GM18861 (cell line): ENCODE results near the gene TSSK2.
"Not testable (repeated sequence)": the region's sequence is repeated elsewhere in the genome, so short reads cannot be mapped to it uniquely, and the experiment has no call there.

Experiments
- ATAC-seq: cut with Tn5 transposase; IDR thresholded peaks from one replicate; pipeline ENCODE4 v1.9.1; 2021; ENCODE audit not compliant: unreplicated experiment

The TSSK2 gene

DNA sequence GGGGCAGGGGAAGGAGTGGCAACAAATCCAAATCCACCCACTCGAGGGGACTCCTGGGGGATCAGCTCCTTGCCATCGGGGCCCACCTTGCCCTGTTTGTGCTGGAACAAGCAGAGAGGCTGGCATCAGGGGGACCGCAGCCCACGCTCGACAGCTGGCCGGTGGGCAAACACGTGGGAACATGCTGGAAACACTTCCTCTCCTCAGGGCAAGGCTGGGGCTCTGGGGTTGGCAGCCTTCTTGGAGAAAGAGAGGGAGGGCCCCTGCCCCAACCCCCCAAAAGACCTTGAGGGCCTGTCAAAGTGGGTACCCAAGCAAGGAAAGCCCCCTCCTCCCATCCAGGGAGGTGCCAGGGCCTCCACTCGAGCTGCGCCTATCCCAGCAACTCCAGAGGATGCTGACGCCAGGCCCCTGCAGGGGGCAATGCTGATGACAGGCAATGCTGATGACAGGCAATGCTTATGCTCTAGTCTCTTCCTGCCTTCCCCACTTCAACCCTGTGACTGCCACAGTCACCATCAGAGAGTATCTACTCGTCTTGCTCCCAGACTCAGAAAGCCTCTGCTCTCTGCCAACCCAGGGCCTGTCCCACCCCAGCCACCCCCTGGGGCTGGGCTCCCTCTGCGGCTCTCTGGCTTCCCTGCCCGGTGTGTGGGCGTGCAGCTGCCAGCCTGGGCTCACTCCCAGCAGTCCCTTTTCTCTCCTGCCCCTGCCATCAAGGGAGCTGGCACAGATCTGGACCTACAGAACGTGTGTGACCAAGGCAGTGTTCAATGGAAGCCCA lies 7.3 kb downstream of the TSSK2 start:
- no peak for ATAC-seq

DNA sequence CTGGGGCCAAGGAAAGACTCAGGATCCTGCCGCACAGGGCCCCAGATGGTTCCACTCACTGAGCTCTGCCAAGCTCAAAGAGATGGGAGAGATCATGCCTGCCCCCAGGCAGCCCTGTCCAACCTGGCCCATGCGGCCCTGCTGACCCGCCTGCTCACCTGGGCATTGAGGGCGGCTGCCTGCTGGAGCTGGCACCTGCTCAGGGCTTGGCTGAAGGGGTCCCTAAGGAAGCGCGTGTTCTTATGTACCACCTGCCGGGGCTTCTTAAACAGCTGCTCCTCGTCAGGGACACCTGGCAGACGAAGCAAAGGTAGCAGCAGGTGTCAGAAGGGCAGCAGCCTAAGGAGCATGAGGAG lies 7.9 kb downstream of the TSSK2 start:
- no peak for ATAC-seq

GRCh38 chr22:19139974-19140373 lies 8.9 kb downstream of the TSSK2 start:
- no peak for ATAC-seq

DNA sequence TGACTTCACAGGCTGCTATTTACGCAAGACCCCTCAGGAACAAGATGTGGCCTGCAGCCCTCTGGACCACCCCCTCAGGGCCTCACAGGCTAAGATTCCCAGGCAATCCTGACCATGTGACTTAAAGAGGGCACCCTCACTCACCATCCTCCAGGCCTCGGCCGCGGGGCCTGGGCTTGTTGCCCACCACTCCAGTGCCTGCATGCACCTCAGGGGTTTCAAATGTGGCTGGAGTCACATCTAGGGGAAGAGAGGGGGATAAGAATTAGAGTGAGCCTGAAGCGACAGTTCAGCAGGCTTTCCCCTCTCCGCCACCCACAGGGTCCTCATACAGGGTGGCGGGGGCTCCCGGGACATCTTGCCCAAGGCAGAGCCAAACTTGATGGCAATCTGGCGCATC lies 11.3 kb downstream of the TSSK2 start:
- no peak for ATAC-seq

DNA sequence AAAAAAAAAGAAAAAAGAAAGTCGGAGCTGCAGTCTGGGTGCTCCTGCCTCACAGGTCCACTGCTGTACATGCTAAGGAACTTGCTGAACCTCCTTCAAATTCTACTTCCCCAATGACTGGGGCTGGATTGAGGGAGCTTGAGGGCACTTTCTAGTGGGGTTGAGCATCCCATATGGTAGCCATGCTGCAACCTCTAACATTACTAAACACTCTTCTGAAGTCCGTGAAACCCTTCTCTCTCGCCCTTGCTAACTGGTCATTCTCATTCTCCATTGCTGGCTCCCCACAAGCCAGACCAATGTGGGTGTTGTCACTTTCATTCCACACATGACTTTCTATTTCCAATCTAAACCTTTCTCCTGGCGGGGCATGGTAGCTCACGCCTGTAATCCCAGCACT lies 12.1 kb downstream of the TSSK2 start:
- no peak for ATAC-seq

DNA sequence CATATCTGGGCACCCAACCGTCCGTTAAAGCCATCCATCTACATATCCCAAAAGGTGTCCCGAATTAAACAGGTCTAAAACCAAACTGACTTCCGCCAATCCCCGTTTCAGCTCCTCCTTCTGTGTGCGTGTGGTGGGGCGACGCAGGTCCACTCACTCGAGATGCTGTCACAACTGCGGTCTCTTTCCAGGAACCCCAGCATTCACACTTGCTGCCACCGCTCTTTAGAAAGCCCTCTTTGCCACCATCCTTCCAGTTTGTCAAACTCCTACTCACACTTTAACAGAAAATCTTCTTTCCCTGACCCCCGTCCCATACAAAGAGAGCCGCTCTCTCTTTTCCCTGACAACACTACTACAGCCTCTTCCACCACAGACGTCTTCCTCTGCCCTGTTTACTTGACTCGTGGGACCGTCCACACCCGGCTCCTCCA lies 12.9 kb downstream of the TSSK2 start:
- ATAC-seq: no peak

GRCh38 chr22:19146215-19146968 lies 15.3 kb downstream of the TSSK2 start:
- ATAC-seq: no peak

DNA sequence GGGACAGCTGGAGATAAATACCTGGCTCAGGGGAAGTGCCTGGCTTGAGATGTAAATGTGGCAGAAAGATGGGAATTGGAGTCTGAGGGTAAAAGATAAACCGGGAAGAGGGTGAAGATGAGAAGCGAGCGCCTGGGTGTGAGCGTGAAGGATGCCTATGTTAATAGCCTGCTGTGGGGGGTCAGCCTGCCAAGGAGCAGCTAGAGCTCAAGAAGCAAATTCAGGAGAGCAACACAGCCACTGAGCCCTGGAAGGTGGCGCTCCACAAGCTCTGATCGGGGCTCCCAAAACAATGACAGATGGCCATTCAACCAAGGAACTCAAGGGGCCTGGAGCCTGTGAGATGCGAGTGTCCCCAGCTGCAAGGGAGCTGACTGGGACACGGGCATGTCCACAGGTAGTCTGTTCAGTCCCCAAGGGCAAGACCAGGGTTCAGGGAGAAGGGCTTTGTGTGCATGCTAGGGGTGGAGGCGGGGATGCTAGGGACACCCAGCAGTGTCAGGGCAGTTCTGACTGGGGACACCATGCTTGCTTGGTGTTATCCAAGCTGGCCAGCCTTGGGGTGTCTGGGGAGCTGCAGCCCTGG lies 16.2 kb downstream of the TSSK2 start:
- ATAC-seq: no peak

DNA sequence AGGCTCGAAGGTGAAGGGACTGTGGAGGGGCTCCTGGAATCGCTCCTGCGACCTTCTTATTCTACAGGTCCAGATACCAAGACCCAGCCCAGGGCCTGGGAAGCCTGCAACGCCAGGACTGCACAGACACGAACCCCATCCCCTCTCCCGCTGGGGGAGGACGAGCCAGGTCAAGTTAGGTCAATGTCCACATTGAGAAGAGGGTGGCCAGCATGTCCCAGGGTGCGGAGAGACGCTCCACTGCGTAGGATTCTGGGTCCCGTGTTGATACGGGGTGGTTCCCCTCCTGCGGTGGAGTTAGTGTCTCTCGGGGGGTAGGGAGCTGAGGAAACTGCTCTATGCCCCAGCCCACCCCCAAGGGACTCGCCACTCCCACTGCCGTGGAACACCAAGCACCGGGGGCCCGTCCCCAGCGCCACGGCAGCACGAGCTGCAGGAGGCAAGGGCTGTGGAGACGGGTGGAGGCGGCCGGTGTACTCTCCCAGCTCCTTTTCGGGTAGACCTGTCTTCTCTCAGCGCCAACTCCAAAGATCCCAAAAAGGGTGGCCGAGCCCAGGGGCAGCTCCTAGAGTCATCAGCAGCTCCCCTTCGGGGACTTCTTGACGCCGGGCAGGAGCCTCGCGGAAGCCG lies 17.4 kb downstream of the TSSK2 start:
- ATAC-seq: no peak

DNA sequence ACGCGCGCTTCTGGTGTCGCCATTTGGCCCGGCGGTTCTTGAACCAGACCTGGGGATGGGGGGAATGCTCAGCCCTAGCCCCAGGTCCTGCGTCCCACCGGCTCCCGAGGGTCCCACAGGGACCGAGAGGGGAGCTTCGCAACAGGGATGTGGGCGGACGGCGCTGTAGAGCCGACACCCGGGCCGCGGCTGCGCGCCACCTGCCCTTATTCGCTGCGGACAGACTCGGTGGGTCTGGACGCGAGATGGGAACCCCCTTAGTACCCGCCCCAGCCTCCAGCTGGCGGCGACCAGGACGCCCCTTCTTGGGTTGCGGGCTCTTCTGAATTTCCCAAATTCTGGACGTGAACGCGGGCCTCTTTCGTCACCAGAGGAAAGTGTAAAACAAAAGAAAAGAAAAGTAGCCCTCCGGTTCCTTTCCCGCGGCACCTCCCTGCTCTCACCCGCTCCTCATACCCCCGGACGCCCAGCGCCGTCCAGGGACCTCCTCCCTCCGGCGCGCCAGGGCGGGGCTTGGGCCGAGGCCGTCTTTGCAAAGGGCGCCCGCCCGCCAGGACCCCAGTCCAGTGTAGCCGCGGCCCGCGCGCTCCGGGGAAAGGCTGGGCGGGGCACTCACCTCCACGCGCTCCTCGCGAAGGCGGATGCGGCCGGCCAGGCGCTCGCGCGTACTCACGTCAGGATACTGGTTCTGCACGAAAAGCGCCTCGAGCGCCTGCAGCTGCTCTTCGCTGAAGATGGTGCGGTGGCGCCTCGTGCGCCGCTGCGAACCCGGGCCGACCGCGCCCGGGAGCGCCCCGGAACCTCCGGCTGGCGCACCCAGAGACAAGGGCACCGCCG lies 18.2 kb downstream of the TSSK2 start:
- no peak for ATAC-seq

- no peak for ATAC-seq
Measured at GRCh38 chr22:19149991-19150390, 18.9 kb downstream of the TSSK2 start, which contains the start of gene GSC2. Gene GSC2, minus strand, starts transcription at chr22:19150292. Its CDS starts 9 bp downstream, at chr22:19150283.

- ATAC-seq: no peak
Measured at GRCh38 chr22:19150482-19151328, 19.6 kb downstream of the TSSK2 start.

- ATAC-seq: no peak
Measured at GRCh38 chr22:19151329-19152191, 20.5 kb downstream of the TSSK2 start.

DNA sequence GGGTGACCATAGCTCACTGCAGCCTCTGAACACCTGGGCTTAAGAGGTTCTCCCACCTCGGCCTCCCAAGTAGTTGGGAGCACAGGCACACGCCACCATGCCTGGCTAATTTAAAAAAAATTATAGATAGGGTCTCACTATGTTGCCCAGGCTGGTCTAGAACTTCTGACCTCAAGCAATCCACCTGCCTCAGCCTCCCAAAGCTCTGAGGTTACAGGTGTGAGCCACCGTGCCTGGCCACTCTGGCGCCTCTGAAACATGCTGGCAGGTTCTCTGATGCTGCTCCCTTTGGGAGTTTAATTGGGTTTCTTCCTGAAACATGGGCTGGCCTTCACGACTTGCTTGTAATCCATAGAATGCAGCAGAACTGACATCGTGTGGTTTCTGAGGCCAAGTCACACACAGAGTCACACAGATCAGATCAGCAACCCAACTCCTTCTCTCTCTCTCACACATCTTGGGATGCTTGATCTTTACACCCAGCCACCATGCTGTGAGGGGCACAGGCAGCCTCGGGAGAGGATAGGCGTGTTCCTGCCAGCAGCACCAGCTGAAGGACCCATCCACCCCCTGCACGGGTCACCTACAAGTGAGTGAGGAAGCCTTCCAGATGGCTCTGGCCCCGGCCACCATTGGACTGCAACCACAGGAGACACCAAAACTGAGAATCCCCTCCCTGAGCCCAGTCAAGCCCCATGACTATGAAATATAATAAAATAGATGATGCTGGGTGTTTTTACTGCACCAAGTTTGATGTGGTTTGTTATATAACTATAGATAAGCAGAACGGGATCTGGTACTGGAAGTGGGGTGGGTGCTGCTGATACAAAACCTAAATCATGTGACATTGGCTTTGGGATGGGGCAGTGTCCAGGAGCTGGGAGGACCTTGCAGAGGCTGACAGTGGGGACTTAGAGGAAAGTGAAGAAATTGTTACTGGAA lies 22.1 kb downstream of the TSSK2 start:
- no peak for ATAC-seq

GRCh38 chr22:19156109-19156508 lies 25.0 kb downstream of the TSSK2 start:
- not testable (repeated sequence) for ATAC-seq

DNA sequence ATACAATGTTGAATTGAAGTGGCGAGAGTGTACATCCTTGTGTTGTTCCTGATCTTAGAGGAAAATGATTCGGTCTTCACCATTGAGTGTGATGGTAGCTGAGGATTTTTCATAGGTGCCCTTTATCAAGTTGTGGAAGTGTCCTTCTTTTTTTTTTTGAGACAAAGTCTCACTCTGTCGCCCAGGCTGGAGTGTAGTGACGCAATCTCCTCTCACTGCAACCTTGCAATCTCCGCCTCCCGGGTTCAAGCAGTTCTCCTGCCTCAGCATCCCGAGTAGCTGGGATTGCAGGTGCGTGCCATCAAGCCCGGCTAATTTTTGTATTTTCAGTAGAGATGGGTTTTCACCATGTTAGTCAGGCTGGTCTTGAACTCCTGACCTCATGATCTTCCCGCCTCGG lies 27.5 kb downstream of the TSSK2 start:
- not testable (repeated sequence) for ATAC-seq

- ATAC-seq: no peak
Measured at GRCh38 chr22:19164425-19164824, 33.3 kb downstream of the TSSK2 start.

DNA sequence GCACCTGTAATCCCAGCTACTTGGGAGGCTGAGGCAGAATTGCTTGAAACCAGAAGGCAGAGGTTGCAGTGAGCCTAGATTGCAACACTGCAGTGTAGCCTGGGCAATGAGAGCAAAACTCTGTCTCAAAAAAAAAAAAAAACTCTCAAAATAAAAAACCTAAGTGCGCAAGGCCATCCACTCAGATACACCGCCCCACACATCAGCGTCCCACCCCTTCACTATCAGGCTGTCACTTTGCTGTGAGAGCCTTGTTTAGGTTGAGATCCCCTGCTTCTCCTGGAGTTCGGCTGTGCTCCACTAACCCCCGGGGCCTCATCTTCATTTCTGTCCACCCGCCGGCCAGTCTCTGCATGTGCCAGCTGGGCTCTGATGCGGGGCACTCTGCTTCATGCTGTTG lies 35.3 kb downstream of the TSSK2 start:
- ATAC-seq: no peak
